K562 (cell line): Measurements from ENCODE around the gene POR. TPM values are rescaled to one million over a fixed set of nuclear protein-coding genes. Genes with fewer than 3 reads are reported as not detected.

Experiments used
- CREB1 ChIP-seq, 2 experiments: sonication (generic) in 1 of 2; formaldehyde crosslinking in 1 of 2; IDR thresholded peaks; 2 replicates each; pipeline versions ENCODE4 v1.6.1 to v1.8.0; 2012 to 2022; ENCODE audit warnings: inconsistent platforms in 1 of 2, mild to moderate bottlenecking in 1 of 2, missing genetic modification reagents in 1 of 2, moderate library complexity in 1 of 2
- MECOM ChIP-seq: fragments of 250-450 bp; sonication (Bioruptor Pico); IDR thresholded peaks from 2 replicates; pipeline ENCODE4 v1.8.0; 2022; ENCODE audit warnings: inconsistent platforms
- ZNF197 ChIP-seq: fragments of 200-800 bp; sonication (Bioruptor generic); IDR thresholded peaks from 2 replicates; pipeline ENCODE4 v1.6.1; 2016; ENCODE audit warnings: low read depth, missing genetic modification characterization, missing compliant biosample characterization
- ZNF77 ChIP-seq: fragments of 250-450 bp; sonication (Bioruptor Pico); IDR thresholded peaks from 2 replicates; pipeline ENCODE4 v1.5.0; 2020
- polyA plus RNA-seq, 8 experiments: library from polyadenylated mRNA; depleted of rRNA in 4 of 8; stranded (reverse) in 5 of 8; unstranded in 3 of 8; fragments of >200 nt; fragmentation: Nextera tagmentation in 2 of 8; fragmentation: Illumina TruSeq in 1 of 8; extraction: Ambion mirVana in 2 of 8; extraction: Trizol in 1 of 8; gene quantifications; 2 replicates each; pipeline versions ENCODE4 v1.2.1 to v1.2.3, GENCODE V29; 2011 to 2014; ENCODE audit warnings: inconsistent platforms in 1 of 8, missing spikeins in 1 of 8
- total RNA-seq, 7 experiments: library from RNA; depleted of rRNA in 6 of 7; stranded (reverse); fragments of >200 nt in 6 of 7; fragmentation: Illumina TruSeq in 2 of 7; extraction: Trizol in 2 of 7; gene quantifications; 2 replicates each; pipeline versions ENCODE4 v1.2.1 to v1.2.3, GENCODE V29; 2011 to 2021; ENCODE audit warnings: low replicate concordance in 1 of 7
- TF ChIP-seq, protein P1 (sequence below): fragments of 450-650 bp; IDR thresholded peaks from 2 replicates; pipeline ENCODE4 v1.6.1; 2016; ENCODE audit warnings: mild to moderate bottlenecking, moderate library complexity
- TF ChIP-seq, protein P2 (sequence below): fragments of 450-650 bp; IDR thresholded peaks from 2 replicates; pipeline ENCODE4 v1.6.1; 2016; ENCODE audit warnings: borderline replicate concordance

POR gene
- total and polyA plus RNA-seq, 9 of the 15 experiments (the other 6 are each of a cell fraction or from before 2014, with no cell fraction given) = 4.7 to 142 (median 40.8) TPM

DNA sequence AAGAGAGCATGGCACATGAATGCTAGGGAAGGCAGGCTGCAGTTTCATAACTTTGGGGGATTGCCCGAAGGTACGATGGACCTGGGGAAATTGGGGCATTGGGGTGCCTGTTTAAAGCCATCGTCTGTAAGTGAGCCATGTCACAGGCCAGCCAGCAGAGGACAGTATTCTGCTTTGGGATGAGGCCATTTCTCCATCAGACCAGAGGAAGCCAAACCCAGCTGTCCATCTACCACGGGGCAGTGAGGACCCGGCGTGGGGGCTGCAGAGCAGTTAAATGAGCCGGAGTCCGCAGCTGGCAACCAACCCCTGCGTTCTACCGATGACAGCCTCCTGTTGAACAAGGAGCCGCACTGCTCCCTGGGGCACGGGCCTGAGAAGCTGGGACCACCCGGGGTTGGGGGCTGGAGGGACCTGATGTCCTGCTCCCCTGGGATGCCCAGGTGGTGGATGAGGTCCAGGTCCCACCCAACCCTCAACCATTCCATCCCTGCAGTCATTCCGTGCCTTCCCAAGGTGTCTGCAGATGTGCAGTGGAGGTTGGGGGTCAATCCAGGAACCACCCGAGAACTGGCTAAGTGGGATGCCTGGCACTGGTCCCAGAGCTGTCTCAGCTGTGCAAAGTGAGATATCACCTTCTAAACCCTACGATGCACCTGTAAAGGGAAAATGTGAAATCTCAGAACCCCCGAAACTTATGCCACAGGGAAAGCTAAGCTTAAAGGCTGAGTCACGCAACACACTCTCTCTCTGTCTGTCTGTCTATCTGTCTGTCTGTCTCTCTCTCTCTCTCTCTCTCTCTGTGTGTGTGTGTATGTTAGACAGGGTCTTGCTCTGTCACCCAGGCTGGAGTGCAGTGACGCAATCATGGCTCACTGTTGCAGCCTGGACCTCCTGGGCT, 48.2 kb upstream of the POR start (continued):
- TF ChIP-seq, protein P1, sequence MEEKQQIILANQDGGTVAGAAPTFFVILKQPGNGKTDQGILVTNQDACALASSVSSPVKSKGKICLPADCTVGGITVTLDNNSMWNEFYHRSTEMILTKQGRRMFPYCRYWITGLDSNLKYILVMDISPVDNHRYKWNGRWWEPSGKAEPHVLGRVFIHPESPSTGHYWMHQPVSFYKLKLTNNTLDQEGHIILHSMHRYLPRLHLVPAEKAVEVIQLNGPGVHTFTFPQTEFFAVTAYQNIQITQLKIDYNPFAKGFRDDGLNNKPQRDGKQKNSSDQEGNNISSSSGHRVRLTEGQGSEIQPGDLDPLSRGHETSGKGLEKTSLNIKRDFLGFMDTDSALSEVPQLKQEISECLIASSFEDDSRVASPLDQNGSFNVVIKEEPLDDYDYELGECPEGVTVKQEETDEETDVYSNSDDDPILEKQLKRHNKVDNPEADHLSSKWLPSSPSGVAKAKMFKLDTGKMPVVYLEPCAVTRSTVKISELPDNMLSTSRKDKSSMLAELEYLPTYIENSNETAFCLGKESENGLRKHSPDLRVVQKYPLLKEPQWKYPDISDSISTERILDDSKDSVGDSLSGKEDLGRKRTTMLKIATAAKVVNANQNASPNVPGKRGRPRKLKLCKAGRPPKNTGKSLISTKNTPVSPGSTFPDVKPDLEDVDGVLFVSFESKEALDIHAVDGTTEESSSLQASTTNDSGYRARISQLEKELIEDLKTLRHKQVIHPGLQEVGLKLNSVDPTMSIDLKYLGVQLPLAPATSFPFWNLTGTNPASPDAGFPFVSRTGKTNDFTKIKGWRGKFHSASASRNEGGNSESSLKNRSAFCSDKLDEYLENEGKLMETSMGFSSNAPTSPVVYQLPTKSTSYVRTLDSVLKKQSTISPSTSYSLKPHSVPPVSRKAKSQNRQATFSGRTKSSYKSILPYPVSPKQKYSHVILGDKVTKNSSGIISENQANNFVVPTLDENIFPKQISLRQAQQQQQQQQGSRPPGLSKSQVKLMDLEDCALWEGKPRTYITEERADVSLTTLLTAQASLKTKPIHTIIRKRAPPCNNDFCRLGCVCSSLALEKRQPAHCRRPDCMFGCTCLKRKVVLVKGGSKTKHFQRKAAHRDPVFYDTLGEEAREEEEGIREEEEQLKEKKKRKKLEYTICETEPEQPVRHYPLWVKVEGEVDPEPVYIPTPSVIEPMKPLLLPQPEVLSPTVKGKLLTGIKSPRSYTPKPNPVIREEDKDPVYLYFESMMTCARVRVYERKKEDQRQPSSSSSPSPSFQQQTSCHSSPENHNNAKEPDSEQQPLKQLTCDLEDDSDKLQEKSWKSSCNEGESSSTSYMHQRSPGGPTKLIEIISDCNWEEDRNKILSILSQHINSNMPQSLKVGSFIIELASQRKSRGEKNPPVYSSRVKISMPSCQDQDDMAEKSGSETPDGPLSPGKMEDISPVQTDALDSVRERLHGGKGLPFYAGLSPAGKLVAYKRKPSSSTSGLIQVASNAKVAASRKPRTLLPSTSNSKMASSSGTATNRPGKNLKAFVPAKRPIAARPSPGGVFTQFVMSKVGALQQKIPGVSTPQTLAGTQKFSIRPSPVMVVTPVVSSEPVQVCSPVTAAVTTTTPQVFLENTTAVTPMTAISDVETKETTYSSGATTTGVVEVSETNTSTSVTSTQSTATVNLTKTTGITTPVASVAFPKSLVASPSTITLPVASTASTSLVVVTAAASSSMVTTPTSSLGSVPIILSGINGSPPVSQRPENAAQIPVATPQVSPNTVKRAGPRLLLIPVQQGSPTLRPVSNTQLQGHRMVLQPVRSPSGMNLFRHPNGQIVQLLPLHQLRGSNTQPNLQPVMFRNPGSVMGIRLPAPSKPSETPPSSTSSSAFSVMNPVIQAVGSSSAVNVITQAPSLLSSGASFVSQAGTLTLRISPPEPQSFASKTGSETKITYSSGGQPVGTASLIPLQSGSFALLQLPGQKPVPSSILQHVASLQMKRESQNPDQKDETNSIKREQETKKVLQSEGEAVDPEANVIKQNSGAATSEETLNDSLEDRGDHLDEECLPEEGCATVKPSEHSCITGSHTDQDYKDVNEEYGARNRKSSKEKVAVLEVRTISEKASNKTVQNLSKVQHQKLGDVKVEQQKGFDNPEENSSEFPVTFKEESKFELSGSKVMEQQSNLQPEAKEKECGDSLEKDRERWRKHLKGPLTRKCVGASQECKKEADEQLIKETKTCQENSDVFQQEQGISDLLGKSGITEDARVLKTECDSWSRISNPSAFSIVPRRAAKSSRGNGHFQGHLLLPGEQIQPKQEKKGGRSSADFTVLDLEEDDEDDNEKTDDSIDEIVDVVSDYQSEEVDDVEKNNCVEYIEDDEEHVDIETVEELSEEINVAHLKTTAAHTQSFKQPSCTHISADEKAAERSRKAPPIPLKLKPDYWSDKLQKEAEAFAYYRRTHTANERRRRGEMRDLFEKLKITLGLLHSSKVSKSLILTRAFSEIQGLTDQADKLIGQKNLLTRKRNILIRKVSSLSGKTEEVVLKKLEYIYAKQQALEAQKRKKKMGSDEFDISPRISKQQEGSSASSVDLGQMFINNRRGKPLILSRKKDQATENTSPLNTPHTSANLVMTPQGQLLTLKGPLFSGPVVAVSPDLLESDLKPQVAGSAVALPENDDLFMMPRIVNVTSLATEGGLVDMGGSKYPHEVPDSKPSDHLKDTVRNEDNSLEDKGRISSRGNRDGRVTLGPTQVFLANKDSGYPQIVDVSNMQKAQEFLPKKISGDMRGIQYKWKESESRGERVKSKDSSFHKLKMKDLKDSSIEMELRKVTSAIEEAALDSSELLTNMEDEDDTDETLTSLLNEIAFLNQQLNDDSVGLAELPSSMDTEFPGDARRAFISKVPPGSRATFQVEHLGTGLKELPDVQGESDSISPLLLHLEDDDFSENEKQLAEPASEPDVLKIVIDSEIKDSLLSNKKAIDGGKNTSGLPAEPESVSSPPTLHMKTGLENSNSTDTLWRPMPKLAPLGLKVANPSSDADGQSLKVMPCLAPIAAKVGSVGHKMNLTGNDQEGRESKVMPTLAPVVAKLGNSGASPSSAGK = 0 out of 2 replicates have a peak, but pooled peaks have one; percentile 14
- TF ChIP-seq CREB1 (IDR thresholded peaks at IDR 0.05) (peak; percentile 27; the same call in 1 of the 2 replicates), CREB1 (CRISPR knock-in tag; IDR thresholded peaks at IDR 0.05) (peak; percentile 55; the same call in 1 of the 2 replicates), ZNF197 (no peak), MECOM (peak; percentile 96), ZNF77 (CRISPR knock-in tag) (no peak)
- TF ChIP-seq, protein P2, sequence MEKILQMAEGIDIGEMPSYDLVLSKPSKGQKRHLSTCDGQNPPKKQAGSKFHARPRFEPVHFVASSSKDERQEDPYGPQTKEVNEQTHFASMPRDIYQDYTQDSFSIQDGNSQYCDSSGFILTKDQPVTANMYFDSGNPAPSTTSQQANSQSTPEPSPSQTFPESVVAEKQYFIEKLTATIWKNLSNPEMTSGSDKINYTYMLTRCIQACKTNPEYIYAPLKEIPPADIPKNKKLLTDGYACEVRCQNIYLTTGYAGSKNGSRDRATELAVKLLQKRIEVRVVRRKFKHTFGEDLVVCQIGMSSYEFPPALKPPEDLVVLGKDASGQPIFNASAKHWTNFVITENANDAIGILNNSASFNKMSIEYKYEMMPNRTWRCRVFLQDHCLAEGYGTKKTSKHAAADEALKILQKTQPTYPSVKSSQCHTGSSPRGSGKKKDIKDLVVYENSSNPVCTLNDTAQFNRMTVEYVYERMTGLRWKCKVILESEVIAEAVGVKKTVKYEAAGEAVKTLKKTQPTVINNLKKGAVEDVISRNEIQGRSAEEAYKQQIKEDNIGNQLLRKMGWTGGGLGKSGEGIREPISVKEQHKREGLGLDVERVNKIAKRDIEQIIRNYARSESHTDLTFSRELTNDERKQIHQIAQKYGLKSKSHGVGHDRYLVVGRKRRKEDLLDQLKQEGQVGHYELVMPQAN = 0 out of 2 replicates have a peak, but pooled peaks have one; percentile 30
